Upper lobe of left lung (tissue), 4 donors: ENCODE results near the gene HYCC2.

Experiments
- EP300 ChIP-seq, 4 donors: sonication (generic); formaldehyde crosslinking; IDR thresholded peaks; one replicate each; pipeline ENCODE4 v1.5.1; 2017; ENCODE audit warnings: antibody characterized with exemption in 4 of 4, control low read depth in 2 of 4
- POLR2A ChIP-seq, 4 donors: fragments of 450-650 bp; IDR thresholded peaks; one replicate each; pipeline ENCODE4 v1.5.1; 2016 to 2017; ENCODE audit warnings: antibody characterized with exemption in 4 of 4, mild to moderate bottlenecking in 2 of 4
- POLR2AphosphoS5 ChIP-seq, 2 donors: sonication (generic); formaldehyde crosslinking; IDR thresholded peaks; one replicate each; pipeline ENCODE4 v1.5.1; 2017; ENCODE audit warnings: antibody characterized with exemption in 2 of 2
- TF ChIP-seq, protein P1 (sequence below), 6 experiments: fragments of 450-650 bp in 4 of 6; fragments of 200-600 bp in 2 of 6; sonication (generic) in 2 of 6; IDR thresholded peaks; one replicate each; pipeline ENCODE4 v1.5.1; 2016 to 2019; ENCODE audit warnings: antibody characterized with exemption in 6 of 6

DNA sequence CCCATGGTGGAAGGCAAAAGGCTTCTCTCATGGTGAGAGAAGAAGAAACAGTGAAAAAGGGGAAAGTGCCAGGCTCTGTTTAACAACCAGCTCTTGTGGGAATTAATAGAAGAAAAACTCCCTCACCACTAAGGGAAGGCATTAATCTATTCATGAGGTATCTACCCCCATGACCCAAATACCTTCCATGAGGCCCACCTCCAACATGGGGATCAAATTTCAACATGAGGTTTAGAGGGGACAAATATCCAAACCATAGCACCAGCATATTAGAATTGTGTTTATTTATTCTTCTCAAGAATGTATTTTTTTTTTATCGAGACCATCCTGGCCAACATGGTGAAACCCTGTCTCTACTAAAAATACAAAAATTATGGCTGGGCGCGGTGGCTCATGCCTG, 39.6 kb upstream of the HYCC2 start:
- TF ChIP-seq POLR2A (IDR thresholded peaks at IDR 0.05) (no peak), POLR2AphosphoS5 (IDR thresholded peaks at IDR 0.05) (no peak), EP300 (IDR thresholded peaks at IDR 0.05) (no peak)
- TF ChIP-seq, protein P1, sequence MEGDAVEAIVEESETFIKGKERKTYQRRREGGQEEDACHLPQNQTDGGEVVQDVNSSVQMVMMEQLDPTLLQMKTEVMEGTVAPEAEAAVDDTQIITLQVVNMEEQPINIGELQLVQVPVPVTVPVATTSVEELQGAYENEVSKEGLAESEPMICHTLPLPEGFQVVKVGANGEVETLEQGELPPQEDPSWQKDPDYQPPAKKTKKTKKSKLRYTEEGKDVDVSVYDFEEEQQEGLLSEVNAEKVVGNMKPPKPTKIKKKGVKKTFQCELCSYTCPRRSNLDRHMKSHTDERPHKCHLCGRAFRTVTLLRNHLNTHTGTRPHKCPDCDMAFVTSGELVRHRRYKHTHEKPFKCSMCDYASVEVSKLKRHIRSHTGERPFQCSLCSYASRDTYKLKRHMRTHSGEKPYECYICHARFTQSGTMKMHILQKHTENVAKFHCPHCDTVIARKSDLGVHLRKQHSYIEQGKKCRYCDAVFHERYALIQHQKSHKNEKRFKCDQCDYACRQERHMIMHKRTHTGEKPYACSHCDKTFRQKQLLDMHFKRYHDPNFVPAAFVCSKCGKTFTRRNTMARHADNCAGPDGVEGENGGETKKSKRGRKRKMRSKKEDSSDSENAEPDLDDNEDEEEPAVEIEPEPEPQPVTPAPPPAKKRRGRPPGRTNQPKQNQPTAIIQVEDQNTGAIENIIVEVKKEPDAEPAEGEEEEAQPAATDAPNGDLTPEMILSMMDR (IDR thresholded peaks at IDR 0.05) = no peak
